ENCODE data around the gene LMNB1. TPM values are rescaled to one million over a fixed set of nuclear protein-coding genes. Genes with fewer than 3 reads are reported as not detected.
"Not testable (repeated sequence)": the region's sequence is repeated elsewhere in the genome, so short reads cannot be mapped to it uniquely, and the experiment has no call there.

Gene LMNB1
- total RNA-seq, 3 donors from 2014 or later, result 113 to 137 (median 118) TPM

- no peak overlapping the region for H3K4me3 Mint-ChIP-seq
- DNase-seq, result no peak
- ATAC-seq, result no peak
- H3K4me1 Mint-ChIP-seq (ENCODE audit: low read depth), result peaks cover 30% of the 10 kb centered on the region
- H3K9me3 Mint-ChIP-seq, result no peaks in the 10 kb centered on the region
- H3K36me3 Mint-ChIP-seq (ENCODE audit: insufficient read depth), result no peaks in the 10 kb centered on the region
- no peaks in the 10 kb centered on the region for H3K27me3 Mint-ChIP-seq (ENCODE audit: low read depth)
These were observed 13.6 kb upstream of the LMNB1 start for GRCh38 chr5:126763371-126763770.

- H3K36me3 Mint-ChIP-seq (ENCODE audit: insufficient read depth), result no peaks in the 10 kb centered on the region
- H3K9me3 Mint-ChIP-seq, result no peaks in the 10 kb centered on the region
- no peak for DNase-seq
- H3K27me3 Mint-ChIP-seq (ENCODE audit: low read depth), result no peaks in the 10 kb centered on the region
- H3K4me1 Mint-ChIP-seq (ENCODE audit: low read depth), result no peaks in the 10 kb centered on the region
- ATAC-seq, result no peak
- H3K4me3 Mint-ChIP-seq, result no peak overlapping the region
These were observed 7.2 kb upstream of the LMNB1 start for GRCh38 chr5:126769703-126770102.

- not testable (repeated sequence) for DNase-seq; ATAC-seq; H3K4me3 Mint-ChIP-seq; H3K27me3 Mint-ChIP-seq (ENCODE audit: low read depth); H3K36me3 Mint-ChIP-seq (ENCODE audit: insufficient read depth); H3K9me3 Mint-ChIP-seq
- H3K4me1 Mint-ChIP-seq (ENCODE audit: low read depth), result peaks cover 11% of the 10 kb centered on the region
These were observed 3.4 kb upstream of the LMNB1 start for GRCh38 chr5:126773536-126773935.

GRCh38 chr5:126774595-126774994, 2.3 kb upstream of the LMNB1 start:
- peaks cover 21% of the 10 kb centered on the region for H3K4me1 Mint-ChIP-seq (ENCODE audit: low read depth)
- H3K36me3 Mint-ChIP-seq (ENCODE audit: insufficient read depth); H3K9me3 Mint-ChIP-seq; DNase-seq; H3K27me3 Mint-ChIP-seq (ENCODE audit: low read depth); H3K4me3 Mint-ChIP-seq; ATAC-seq: not testable (repeated sequence)

- H3K9me3 Mint-ChIP-seq, result no peaks in the 10 kb centered on the region
- peak overlapping the region; percentile 94 for H3K4me3 Mint-ChIP-seq
- H3K4me1 Mint-ChIP-seq (ENCODE audit: low read depth), result peaks cover 35% of the 10 kb centered on the region
- ATAC-seq (peak; percentile 29 to 36), DNase-seq (peak; percentile 48)
- H3K36me3 Mint-ChIP-seq (ENCODE audit: insufficient read depth), result no peaks in the 10 kb centered on the region
- no peaks in the 10 kb centered on the region for H3K27me3 Mint-ChIP-seq (ENCODE audit: low read depth)
These were observed 480 bp downstream of the LMNB1 start for GRCh38 chr5:126777257-126777974.

- Mint-ChIP-seq H3K4me1 (ENCODE audit: low read depth) (peaks cover 35% of the 10 kb centered on the region), H3K9me3 (no peaks in the 10 kb centered on the region), H3K4me3 (peak overlapping the region; percentile 94), H3K36me3 (ENCODE audit: insufficient read depth) (no peaks in the 10 kb centered on the region), H3K27me3 (ENCODE audit: low read depth) (no peaks in the 10 kb centered on the region)
- ATAC-seq (peak; percentile 78 to 79), DNase-seq (peak; percentile 87)
These were observed 1.2 kb downstream of the LMNB1 start for GRCh38 chr5:126777975-126778674.

- DNase-seq, result no peak
- Mint-ChIP-seq H3K4me3 (peak overlapping the region; percentile 94), H3K4me1 (ENCODE audit: low read depth) (peaks cover 40% of the 10 kb centered on the region), H3K27me3 (ENCODE audit: low read depth) (no peaks in the 10 kb centered on the region), H3K36me3 (ENCODE audit: insufficient read depth) (no peaks in the 10 kb centered on the region), H3K9me3 (no peaks in the 10 kb centered on the region)
- no peak for ATAC-seq
These were observed 1.9 kb downstream of the LMNB1 start for GRCh38 chr5:126778675-126779403.

GRCh38 chr5:126780165-126780827, 3.4 kb downstream of the LMNB1 start:
- Mint-ChIP-seq H3K4me1 (ENCODE audit: low read depth) (peaks cover 40% of the 10 kb centered on the region), H3K9me3 (no peaks in the 10 kb centered on the region), H3K36me3 (ENCODE audit: insufficient read depth) (no peaks in the 10 kb centered on the region), H3K27me3 (ENCODE audit: low read depth) (no peaks in the 10 kb centered on the region), H3K4me3 (peak overlapping the region; percentile 94)
- no peak for ATAC-seq
- peak; percentile 39 for DNase-seq

GRCh38 chr5:126788409-126788808, 11.5 kb downstream of the LMNB1 start:
- peak in 1 of 2 donors; percentile 51 for ATAC-seq
- DNase-seq; H3K36me3 Mint-ChIP-seq (ENCODE audit: insufficient read depth); H3K4me3 Mint-ChIP-seq; H3K27me3 Mint-ChIP-seq (ENCODE audit: low read depth); H3K9me3 Mint-ChIP-seq: not testable (repeated sequence)
- H3K4me1 Mint-ChIP-seq (ENCODE audit: low read depth), result peaks cover 39% of the 10 kb centered on the region

GRCh38 chr5:126793097-126793496, 16.2 kb downstream of the LMNB1 start:
- ATAC-seq (peak in 1 of 2 donors; percentile 27), DNase-seq (no peak)
- H3K4me3 Mint-ChIP-seq, result no peak overlapping the region
- H3K27me3 Mint-ChIP-seq (ENCODE audit: low read depth), result no peaks in the 10 kb centered on the region
- H3K4me1 Mint-ChIP-seq (ENCODE audit: low read depth), result peaks cover 44% of the 10 kb centered on the region
- H3K36me3 Mint-ChIP-seq (ENCODE audit: insufficient read depth), result peaks cover 5% of the 10 kb centered on the region
- H3K9me3 Mint-ChIP-seq, result no peaks in the 10 kb centered on the region

GRCh38 chr5:126793648-126794047, 16.7 kb downstream of the LMNB1 start:
- H3K4me1 Mint-ChIP-seq (ENCODE audit: low read depth), result peaks cover 41% of the 10 kb centered on the region
- H3K9me3 Mint-ChIP-seq; ATAC-seq; H3K27me3 Mint-ChIP-seq (ENCODE audit: low read depth); H3K4me3 Mint-ChIP-seq; H3K36me3 Mint-ChIP-seq (ENCODE audit: insufficient read depth); DNase-seq: not testable (repeated sequence)

- no peaks in the 10 kb centered on the region for H3K9me3 Mint-ChIP-seq
- H3K36me3 Mint-ChIP-seq (ENCODE audit: insufficient read depth), result peaks cover 4% of the 10 kb centered on the region
- H3K4me3 Mint-ChIP-seq, result no peak overlapping the region
These were observed 17.4 kb downstream of the LMNB1 start for GRCh38 chr5:126794157-126794828.

GRCh38 chr5:126799780-126800179, 22.8 kb downstream of the LMNB1 start:
- Mint-ChIP-seq H3K36me3 (ENCODE audit: insufficient read depth) (peaks cover 4% of the 10 kb centered on the region), H3K4me1 (ENCODE audit: low read depth) (peaks cover 28% of the 10 kb centered on the region), H3K27me3 (ENCODE audit: low read depth) (no peaks in the 10 kb centered on the region), H3K4me3 (no peak overlapping the region), H3K9me3 (no peaks in the 10 kb centered on the region)
- no peak for ATAC-seq
- DNase-seq, result no peak

More at GRCh38 chr5:126794157-126794828, 17.4 kb downstream of the LMNB1 start:
- DNase-seq (no peak), ATAC-seq (no peak)
- H3K27me3 Mint-ChIP-seq (ENCODE audit: low read depth), result no peaks in the 10 kb centered on the region
- peaks cover 36% of the 10 kb centered on the region for H3K4me1 Mint-ChIP-seq (ENCODE audit: low read depth)
